Ishikawa (cell line): Measurements from ENCODE around the gene PPIB.
A peak's percentile ranks its signal among the peaks of the same experiment; 100 is the strongest.

Experiments used
- CEBPB ChIP-seq: IDR thresholded peaks from 2 replicates; pipeline ENCODE4 v1.6.1; 2012
- CREB1 ChIP-seq: IDR thresholded peaks from 2 replicates; pipeline ENCODE4 v1.6.1; 2012; ENCODE audit warnings: low read depth
- EGR1 ChIP-seq: IDR thresholded peaks from 2 replicates; pipeline ENCODE4 v1.6.1; 2012
- EP300 ChIP-seq: IDR thresholded peaks from 2 replicates; pipeline ENCODE4 v1.6.1; 2012; ENCODE audit warnings: borderline replicate concordance
- FOXM1 ChIP-seq: IDR thresholded peaks from 2 replicates; pipeline ENCODE4 v1.6.1; 2012; ENCODE audit warnings: low read depth, borderline replicate concordance
- MAX ChIP-seq: IDR thresholded peaks from 2 replicates; pipeline ENCODE4 v1.6.1; 2012
- NFIC ChIP-seq: IDR thresholded peaks from 2 replicates; pipeline ENCODE4 v1.6.1; 2012
- RAD21 ChIP-seq: IDR thresholded peaks from 2 replicates; pipeline ENCODE4 v1.6.1; 2012; ENCODE audit warnings: low read depth
- REST ChIP-seq: IDR thresholded peaks from 2 replicates; pipeline ENCODE4 v1.6.1; 2012; ENCODE audit warnings: low read depth, mild to moderate bottlenecking
- TAF1 ChIP-seq: IDR thresholded peaks from 2 replicates; pipeline ENCODE4 v1.6.1; 2012; ENCODE audit warnings: low read depth, mild to moderate bottlenecking
- TCF12 ChIP-seq: IDR thresholded peaks from 2 replicates; pipeline ENCODE4 v1.6.1; 2012; ENCODE audit warnings: low read depth
- TEAD4 ChIP-seq: IDR thresholded peaks from 2 replicates; pipeline ENCODE4 v1.6.1; 2012
- USF1 ChIP-seq: IDR thresholded peaks from 2 replicates; pipeline ENCODE4 v1.6.1; 2012
- YY1 ChIP-seq: IDR thresholded peaks from 2 replicates; pipeline ENCODE4 v1.6.1; 2012; ENCODE audit warnings: low read depth
- ZBTB7A ChIP-seq: IDR thresholded peaks from 2 replicates; pipeline ENCODE4 v1.6.1; 2012; ENCODE audit warnings: low read depth

Gene PPIB

DNA sequence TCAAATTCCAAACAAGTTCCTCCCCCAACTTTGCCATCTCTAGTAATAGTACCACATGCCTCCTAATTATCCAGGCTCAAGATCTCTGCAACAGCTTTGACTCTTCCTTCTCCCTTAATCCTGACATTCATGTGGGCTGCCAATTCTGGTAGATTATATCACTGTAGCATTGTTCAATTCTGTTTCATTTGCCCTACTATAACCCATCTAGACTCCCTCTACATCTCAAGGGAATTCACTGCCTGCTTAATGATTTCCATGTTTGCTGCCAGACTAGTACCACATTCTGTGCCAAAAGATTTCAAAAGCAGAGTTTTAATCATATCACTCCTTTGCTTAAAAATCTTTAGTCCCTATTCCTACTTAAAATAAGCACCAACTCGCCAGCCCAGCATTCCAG lies 34.6 kb upstream of the PPIB start:
- no peak for TF ChIP-seq ZBTB7A
- no peak for TF ChIP-seq YY1
- TF ChIP-seq RAD21 = no peak
- TF ChIP-seq REST = no peak
- no peak for TF ChIP-seq EP300
- no peak for TF ChIP-seq CEBPB
- TF ChIP-seq FOXM1 = no peak
- no peak for TF ChIP-seq TCF12
- TF ChIP-seq TAF1 = no peak
- TF ChIP-seq CREB1 = no peak
- TF ChIP-seq MAX = no peak
- TF ChIP-seq NFIC = no peak
- no peak for TF ChIP-seq TEAD4
- no peak for TF ChIP-seq EGR1
- TF ChIP-seq USF1 = no peak

DNA sequence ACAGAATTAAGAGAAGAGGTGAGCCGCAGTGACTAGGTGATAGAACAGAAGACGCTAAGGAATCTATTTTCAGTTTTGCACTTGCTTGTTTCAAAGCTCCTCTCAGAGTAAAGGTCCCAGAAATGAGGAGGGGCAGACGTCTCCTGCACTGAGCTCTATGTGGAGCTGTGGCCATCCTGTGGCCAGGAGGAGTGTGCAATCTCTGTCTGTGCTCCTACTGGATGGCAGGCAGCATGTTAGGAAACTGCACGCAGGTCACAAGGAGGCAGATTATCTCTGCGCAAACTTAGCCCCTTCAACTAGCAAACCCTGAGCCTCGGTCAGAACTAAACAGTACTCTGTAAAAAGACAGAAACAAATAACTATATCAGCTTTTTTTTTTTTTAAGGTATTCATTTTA lies 31.1 kb upstream of the PPIB start:
- TF ChIP-seq TEAD4 (no peak), CEBPB (no peak), REST (no peak), EGR1 (no peak), FOXM1 (no peak), RAD21 (no peak), CREB1 (no peak), TAF1 (no peak), ZBTB7A (no peak), EP300 (no peak), TCF12 (no peak), YY1 (no peak), MAX (no peak)

GRCh38 chr15:64191971-64192830 lies 29.4 kb upstream of the PPIB start:
- TF ChIP-seq TEAD4 (no peak), MAX (no peak), CEBPB (0 out of 2 replicates have a peak, but pooled peaks have one; percentile 30), NFIC (no peak)

- no peak for TF ChIP-seq TCF12
- no peak for TF ChIP-seq CEBPB
- no peak for TF ChIP-seq TAF1
- TF ChIP-seq NFIC = no peak
- no peak for TF ChIP-seq TEAD4
- TF ChIP-seq YY1 = no peak
- no peak for TF ChIP-seq CREB1
- TF ChIP-seq RAD21 = no peak
- TF ChIP-seq REST = no peak
- no peak for TF ChIP-seq EGR1
- TF ChIP-seq USF1 = no peak
- no peak for TF ChIP-seq ZBTB7A
- no peak for TF ChIP-seq MAX
- TF ChIP-seq EP300 = no peak
- no peak for TF ChIP-seq FOXM1
These were observed 24.8 kb upstream of the PPIB start for GRCh38 chr15:64187396-64188191.
